ENCODE data around the gene SPDYA. TPM values are rescaled to one million over a fixed set of nuclear protein-coding genes. Genes with fewer than 3 reads are reported as not detected.
"Not testable (repeated sequence)": the region's sequence is repeated elsewhere in the genome, so short reads cannot be mapped to it uniquely, and the experiment has no call there.

The SPDYA gene
- total RNA-seq, 4 donors from 2014 or later, result 0.35 to 0.80 TPM; not detected in 2

DNA sequence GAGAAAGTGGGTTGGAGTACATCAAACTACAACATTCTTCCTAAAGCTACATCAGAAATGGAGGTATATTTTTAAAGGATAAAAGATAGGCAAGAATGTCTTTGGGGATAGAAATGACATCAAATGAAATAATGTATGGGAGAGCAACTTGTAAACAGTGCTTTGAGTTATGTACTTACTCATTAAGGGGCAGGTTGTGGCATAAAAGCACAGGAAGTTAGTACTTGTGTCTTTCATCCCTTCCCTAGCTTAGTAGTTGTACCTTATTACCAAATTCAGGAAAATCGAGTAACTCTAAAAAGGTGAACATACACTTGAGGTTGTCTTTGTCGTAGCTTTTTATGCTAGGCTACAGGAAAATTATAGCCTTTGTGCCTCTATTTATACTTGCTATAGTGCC, 30.1 kb upstream of the SPDYA start:
- H3K9me3 ChIP-seq, result no peaks in the 10 kb centered on the region
- no peaks in the 10 kb centered on the region for H3K27me3 ChIP-seq
- TF ChIP-seq, protein P1, sequence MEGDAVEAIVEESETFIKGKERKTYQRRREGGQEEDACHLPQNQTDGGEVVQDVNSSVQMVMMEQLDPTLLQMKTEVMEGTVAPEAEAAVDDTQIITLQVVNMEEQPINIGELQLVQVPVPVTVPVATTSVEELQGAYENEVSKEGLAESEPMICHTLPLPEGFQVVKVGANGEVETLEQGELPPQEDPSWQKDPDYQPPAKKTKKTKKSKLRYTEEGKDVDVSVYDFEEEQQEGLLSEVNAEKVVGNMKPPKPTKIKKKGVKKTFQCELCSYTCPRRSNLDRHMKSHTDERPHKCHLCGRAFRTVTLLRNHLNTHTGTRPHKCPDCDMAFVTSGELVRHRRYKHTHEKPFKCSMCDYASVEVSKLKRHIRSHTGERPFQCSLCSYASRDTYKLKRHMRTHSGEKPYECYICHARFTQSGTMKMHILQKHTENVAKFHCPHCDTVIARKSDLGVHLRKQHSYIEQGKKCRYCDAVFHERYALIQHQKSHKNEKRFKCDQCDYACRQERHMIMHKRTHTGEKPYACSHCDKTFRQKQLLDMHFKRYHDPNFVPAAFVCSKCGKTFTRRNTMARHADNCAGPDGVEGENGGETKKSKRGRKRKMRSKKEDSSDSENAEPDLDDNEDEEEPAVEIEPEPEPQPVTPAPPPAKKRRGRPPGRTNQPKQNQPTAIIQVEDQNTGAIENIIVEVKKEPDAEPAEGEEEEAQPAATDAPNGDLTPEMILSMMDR (IDR thresholded peaks at IDR 0.05), result no peak
- TF ChIP-seq POLR2A (IDR thresholded peaks at IDR 0.05), result no peak
- H3K4me3 ChIP-seq, result no peak overlapping the region
- no peak for DNase-seq
- H3K36me3 ChIP-seq, result peaks cover 0 to 89% (median 0%) of the 10 kb centered on the region in 3 donors
- H3K4me1 ChIP-seq, result no peaks in the 10 kb centered on the region
- H3K27ac ChIP-seq, result no peak overlapping the region

DNA sequence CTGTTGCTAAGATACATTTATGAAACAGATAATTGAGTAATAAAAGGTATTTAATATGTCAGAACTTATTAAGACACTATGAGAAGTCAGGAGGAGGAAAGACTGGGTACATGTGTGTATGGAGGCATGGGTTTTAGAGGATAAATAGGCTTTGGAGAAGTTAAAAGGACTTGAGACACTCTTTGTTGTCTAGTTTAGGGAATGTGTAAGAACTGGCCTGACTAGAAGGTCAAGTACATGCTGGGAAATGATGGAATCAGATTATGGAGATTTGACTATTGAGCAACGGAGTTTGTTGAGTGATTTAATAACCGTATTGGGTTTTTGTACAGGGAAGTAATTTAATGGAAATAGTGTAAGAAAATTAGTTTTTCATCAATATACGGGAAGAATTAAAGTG, 28.2 kb upstream of the SPDYA start:
- no peaks in the 10 kb centered on the region for H3K4me1 ChIP-seq
- H3K27ac ChIP-seq, result no peak overlapping the region
- TF ChIP-seq POLR2A (IDR thresholded peaks at IDR 0.05), result no peak
- TF ChIP-seq, protein P1 (IDR thresholded peaks at IDR 0.05), result no peak
- no peak for DNase-seq
- H3K9me3 ChIP-seq, result no peaks in the 10 kb centered on the region
- H3K4me3 ChIP-seq, result no peak overlapping the region
- H3K36me3 ChIP-seq, result peaks cover 0 to 100% (median 0%) of the 10 kb centered on the region in 3 donors
- no peaks in the 10 kb centered on the region for H3K27me3 ChIP-seq

DNA sequence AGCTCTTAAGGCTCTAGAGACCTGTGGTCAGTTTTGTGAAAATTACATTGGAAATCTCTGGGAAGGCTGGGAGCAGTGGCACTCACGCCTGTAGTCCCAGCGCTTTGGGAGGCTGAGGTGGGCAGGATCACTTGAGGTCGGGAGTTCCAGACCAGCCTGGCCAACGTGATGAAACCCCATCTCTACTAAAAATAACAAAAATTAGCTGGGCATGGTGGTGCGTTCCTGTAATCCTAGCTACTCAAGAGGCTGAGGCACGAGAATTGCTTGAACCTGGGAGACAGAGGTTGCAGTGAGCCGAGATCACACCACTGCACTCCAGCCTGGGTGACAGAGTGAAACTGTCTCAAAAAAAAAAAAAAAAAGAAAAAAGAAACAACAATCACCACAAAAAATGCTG, 26.1 kb upstream of the SPDYA start:
- not testable (repeated sequence) for H3K4me3 ChIP-seq, H3K27me3 ChIP-seq, H3K27ac ChIP-seq, H3K4me1 ChIP-seq, DNase-seq, H3K9me3 ChIP-seq
- H3K36me3 ChIP-seq, result peaks cover 0 to 100% (median 0%) of the 10 kb centered on the region in 3 donors

DNA sequence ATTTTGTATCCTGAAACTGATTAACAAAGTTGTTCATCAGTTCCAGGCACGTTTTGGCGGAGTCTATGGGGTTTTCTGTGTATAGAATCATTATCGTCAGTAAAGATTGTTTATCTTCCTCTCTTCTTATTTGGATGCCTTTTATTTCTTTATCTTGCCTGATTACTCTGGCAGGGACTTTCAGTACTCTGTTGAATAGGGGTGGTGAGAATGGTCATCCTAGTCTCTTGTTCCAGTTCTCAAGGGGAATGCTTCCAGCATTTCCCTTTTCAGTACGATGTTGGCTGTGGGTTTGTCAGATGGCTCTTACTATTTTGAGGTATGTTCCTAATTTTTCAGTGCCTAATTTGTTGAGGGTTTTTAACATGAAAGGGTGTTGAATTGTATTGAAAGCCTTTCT, 14.0 kb upstream of the SPDYA start:
- H3K4me1 ChIP-seq, result no peaks in the 10 kb centered on the region
- no peak overlapping the region for H3K4me3 ChIP-seq
- peaks cover 0 to 76% (median 0%) of the 10 kb centered on the region in 3 donors for H3K36me3 ChIP-seq
- DNase-seq, result no peak
- no peaks in the 10 kb centered on the region for H3K9me3 ChIP-seq
- H3K27ac ChIP-seq, result no peak overlapping the region
- no peaks in the 10 kb centered on the region for H3K27me3 ChIP-seq
- TF ChIP-seq POLR2A (IDR thresholded peaks at IDR 0.05), result no peak
- TF ChIP-seq, protein P1 (IDR thresholded peaks at IDR 0.05), result no peak

DNA sequence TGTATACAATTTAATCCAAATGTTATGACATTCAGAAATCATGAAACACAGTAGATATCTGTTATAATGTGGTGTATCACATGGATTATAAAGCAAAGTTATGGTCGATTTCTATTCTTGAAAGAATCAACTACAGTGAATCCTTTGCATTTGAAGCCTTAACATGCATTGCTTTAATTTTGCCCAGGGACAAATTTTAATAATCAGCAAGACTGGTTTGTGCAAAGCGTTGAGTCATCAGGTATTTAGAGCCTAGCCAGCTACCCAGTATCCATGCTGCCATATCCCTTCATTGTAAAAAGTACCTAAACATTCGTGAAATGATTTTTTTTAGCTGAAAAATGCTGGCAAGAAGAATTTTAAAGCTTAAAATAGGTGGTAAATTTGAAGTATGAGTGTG, 8.9 kb upstream of the SPDYA start:
- Histone ChIP-seq H3K4me3 (no peak overlapping the region), H3K36me3 (peaks cover 0 to 57% (median 0%) of the 10 kb centered on the region in 3 donors), H3K27me3 (no peaks in the 10 kb centered on the region), H3K4me1 (no peaks in the 10 kb centered on the region), H3K27ac (no peak overlapping the region), H3K9me3 (no peaks in the 10 kb centered on the region)
- TF ChIP-seq POLR2A (IDR thresholded peaks at IDR 0.05), result no peak
- TF ChIP-seq, protein P1 (IDR thresholded peaks at IDR 0.05), result no peak
- no peak for DNase-seq

DNA sequence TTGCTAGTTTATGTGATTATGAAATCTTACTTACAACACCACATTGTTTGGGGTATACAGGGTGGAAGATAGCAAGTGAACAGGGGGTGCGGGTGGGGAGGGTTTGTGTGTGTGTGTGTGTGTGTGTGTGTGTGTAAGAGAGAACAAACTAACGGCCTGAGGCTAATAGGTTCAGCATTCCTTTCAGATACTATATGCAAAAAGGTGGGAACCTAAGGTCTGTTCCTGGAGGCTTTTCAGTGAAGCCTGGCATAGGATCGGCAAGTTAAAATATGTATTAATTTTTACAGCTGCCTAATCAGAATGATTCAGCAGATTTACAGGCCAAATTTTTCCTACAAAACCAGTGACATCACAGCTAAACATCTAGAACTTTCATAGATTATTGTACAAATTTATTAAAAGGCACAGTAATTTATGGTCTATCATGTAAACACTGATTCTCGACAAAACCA, 7.6 kb upstream of the SPDYA start:
- Histone ChIP-seq H3K36me3 (peaks cover 0 to 45% (median 0%) of the 10 kb centered on the region in 3 donors), H3K27ac (no peak overlapping the region), H3K4me3 (no peak overlapping the region)

More for the DNA sequence above, 7.6 kb upstream of the SPDYA start:
- no peaks in the 10 kb centered on the region for H3K9me3 ChIP-seq
- TF ChIP-seq, protein P1 (IDR thresholded peaks at IDR 0.05), result no peak
- TF ChIP-seq POLR2A (IDR thresholded peaks at IDR 0.05), result no peak
- H3K4me1 ChIP-seq, result no peaks in the 10 kb centered on the region
- no peak for DNase-seq
- H3K27me3 ChIP-seq, result no peaks in the 10 kb centered on the region
